ENCODE data around the gene PIK3C3.

The PIK3C3 gene

DNA sequence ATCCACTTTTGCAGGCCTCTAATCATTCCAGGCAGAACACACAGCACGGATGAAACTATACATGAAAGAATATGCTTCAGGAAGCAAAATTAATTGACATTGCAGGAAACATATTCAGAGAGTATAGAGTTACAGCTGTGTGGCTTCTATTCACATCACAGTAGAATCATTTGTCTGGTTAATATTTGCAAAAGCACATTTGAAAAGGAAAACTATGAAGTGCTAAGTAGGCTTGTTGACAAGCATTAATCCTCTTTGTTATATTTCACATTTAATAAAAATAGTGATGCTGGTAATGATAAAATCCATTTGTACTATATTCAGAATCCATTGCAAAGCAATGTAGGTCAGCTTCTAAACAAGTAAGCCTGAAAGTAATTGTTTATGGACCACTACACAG is 32.2 kb upstream of the PIK3C3 start:
- TF ChIP-seq, protein P1, sequence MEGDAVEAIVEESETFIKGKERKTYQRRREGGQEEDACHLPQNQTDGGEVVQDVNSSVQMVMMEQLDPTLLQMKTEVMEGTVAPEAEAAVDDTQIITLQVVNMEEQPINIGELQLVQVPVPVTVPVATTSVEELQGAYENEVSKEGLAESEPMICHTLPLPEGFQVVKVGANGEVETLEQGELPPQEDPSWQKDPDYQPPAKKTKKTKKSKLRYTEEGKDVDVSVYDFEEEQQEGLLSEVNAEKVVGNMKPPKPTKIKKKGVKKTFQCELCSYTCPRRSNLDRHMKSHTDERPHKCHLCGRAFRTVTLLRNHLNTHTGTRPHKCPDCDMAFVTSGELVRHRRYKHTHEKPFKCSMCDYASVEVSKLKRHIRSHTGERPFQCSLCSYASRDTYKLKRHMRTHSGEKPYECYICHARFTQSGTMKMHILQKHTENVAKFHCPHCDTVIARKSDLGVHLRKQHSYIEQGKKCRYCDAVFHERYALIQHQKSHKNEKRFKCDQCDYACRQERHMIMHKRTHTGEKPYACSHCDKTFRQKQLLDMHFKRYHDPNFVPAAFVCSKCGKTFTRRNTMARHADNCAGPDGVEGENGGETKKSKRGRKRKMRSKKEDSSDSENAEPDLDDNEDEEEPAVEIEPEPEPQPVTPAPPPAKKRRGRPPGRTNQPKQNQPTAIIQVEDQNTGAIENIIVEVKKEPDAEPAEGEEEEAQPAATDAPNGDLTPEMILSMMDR (IDR thresholded peaks at IDR 0.05; ENCODE audit: borderline replicate concordance, control extremely low read depth, extremely low read depth, insufficient read depth, missing control alignments) = no peak
- DNase-seq (ENCODE audit: low spot score) = no peak
- in situ Hi-C loops (cut with MboI; ENCODE audit: low sequenced_read_pairs, unreplicated experiment) = no loop called here

DNA sequence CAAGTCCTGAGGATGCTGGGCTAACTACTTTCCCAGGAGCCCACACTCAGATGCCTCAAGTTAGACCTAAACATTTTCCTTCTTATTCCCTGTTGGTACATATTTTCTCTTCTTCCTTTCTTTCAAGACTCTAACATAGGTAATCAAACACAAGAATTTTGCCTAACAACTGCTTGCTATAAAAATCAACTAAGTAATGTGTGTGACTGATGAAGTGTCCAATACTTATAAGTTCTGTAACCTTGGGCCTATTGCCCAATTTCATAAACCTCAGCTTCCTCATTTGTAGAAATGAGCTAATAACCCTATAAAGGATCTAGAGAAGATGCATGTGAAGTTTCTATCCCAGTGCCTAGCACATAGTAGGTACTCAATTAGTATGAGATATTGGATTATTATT is 31.6 kb upstream of the PIK3C3 start:
- in situ Hi-C loops (cut with MboI; ENCODE audit: low sequenced_read_pairs, unreplicated experiment) = no loop called here
- no peak for DNase-seq (ENCODE audit: low spot score)
- TF ChIP-seq, protein P1 (IDR thresholded peaks at IDR 0.05; ENCODE audit: borderline replicate concordance, control extremely low read depth, extremely low read depth, insufficient read depth, missing control alignments) = no peak

DNA sequence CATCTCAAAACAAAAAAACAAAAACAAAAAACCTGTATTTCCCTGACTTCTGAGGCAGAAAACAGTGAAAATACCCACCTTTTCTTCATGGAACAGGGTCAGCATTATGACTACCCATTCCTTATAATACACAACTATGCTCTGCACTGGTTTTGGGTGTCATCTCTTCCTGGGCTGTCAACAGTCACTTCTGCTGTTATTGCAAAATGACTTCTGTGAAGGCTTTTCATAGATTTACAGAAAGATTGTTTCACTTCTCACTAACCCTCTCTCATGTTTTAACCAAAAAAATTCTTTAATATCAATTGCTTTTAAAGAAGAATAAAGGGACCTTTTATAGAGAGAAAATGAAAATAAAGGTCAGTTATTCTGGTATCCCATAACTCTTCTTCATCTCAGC is 26.5 kb upstream of the PIK3C3 start:
- TF ChIP-seq, protein P1 (IDR thresholded peaks at IDR 0.05; ENCODE audit: borderline replicate concordance, control extremely low read depth, extremely low read depth, insufficient read depth, missing control alignments) = no peak
- in situ Hi-C loops (cut with MboI; ENCODE audit: low sequenced_read_pairs, unreplicated experiment) = no loop called here
- no peak for DNase-seq (ENCODE audit: low spot score)

DNA sequence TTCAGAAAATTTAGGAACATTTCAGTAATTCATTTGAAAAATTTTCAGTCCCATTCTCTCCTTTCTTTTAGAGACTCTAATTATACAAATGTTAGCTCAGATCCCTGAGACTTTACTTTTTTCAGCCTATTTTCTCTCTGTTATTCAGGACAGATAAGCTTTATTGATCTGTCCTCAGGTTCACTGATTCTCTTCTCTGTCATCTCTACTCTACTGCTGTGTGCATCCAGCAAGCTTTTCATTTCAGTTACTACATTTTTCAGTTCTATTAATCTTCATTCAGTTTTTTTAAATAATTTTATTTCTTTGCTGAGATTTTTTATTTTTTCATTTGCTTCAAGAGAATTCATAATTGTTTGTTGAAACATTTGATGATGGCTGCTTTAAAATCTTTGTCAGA is 22.1 kb upstream of the PIK3C3 start:
- TF ChIP-seq, protein P1 (IDR thresholded peaks at IDR 0.05; ENCODE audit: borderline replicate concordance, control extremely low read depth, extremely low read depth, insufficient read depth, missing control alignments) = no peak
- DNase-seq (ENCODE audit: low spot score) = no peak
- in situ Hi-C loops (cut with MboI; ENCODE audit: low sequenced_read_pairs, unreplicated experiment) = no loop called here

DNA sequence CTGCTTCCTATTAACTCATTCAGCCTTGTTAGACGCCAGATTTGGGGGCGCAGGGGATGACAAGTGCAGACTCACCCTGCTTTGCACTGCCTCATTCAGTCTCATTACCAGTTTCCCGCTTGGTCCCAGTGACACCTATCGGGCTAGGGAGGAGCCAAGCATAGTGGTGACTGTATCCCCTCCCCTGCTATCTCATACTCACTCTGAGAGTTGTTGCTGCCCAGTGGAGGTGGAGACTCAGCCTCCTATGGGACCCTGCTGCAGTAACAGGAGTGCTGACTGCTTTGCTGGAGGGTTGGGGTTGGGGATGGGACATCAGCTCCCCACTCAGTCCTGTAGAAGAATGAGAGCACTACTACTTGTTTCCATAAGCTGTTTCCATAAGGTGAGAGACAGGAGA is 21.3 kb upstream of the PIK3C3 start:
- TF ChIP-seq, protein P1 (IDR thresholded peaks at IDR 0.05; ENCODE audit: borderline replicate concordance, control extremely low read depth, extremely low read depth, insufficient read depth, missing control alignments) = no peak
- in situ Hi-C loops (cut with MboI; ENCODE audit: low sequenced_read_pairs, unreplicated experiment) = no loop called here
- DNase-seq (ENCODE audit: low spot score) = no peak

DNA sequence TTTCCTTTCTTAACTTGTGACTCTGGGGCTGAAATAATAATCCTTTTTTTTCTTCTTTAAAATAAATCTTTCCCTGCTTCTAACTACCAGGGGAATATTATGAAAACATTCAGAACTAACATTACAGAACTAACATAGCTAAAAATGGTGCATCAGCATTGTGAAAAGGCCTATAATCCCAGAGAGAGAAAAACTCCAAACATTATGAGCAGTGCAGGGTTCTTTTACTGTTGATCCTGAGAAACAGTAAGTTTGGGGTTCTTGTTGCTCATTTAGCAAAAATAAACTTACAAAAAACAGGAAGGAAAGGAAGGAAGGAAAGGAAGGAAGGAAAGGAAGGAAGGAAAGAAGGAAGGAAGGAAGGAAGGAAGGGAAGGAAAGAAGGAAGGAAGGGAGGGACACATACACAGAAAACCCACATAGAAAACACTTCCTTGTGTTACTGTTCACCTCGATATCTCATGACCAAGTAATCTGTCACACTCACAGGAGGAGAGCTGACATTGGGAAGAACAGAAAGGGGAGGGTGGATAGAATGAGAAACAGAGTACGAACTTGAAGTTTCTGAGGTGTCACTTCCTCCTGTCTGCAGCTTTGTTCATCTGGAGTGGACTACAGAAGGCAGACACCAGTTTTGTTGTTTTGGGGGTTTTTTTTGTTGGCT is 18.4 kb upstream of the PIK3C3 start:
- DNase-seq (ENCODE audit: low spot score) = peak; percentile 22
- TF ChIP-seq, protein P1 (IDR thresholded peaks at IDR 0.05; ENCODE audit: borderline replicate concordance, control extremely low read depth, extremely low read depth, insufficient read depth, missing control alignments) = no peak
- in situ Hi-C loops (cut with MboI; ENCODE audit: low sequenced_read_pairs, unreplicated experiment) = no loop called here
